HG03159 (cell line): Measurements from ENCODE around the gene CDS2.
"Not testable (repeated sequence)": the region's sequence is repeated elsewhere in the genome, so short reads cannot be mapped to it uniquely, and the experiment has no call there.

Experiments used
- ATAC-seq: cut with Tn5 transposase; IDR thresholded peaks from one replicate; pipeline ENCODE4 v1.9.1; 2021; ENCODE audit warnings: mild to moderate bottlenecking, moderate library complexity; ENCODE audit not compliant: unreplicated experiment

CDS2 gene

DNA sequence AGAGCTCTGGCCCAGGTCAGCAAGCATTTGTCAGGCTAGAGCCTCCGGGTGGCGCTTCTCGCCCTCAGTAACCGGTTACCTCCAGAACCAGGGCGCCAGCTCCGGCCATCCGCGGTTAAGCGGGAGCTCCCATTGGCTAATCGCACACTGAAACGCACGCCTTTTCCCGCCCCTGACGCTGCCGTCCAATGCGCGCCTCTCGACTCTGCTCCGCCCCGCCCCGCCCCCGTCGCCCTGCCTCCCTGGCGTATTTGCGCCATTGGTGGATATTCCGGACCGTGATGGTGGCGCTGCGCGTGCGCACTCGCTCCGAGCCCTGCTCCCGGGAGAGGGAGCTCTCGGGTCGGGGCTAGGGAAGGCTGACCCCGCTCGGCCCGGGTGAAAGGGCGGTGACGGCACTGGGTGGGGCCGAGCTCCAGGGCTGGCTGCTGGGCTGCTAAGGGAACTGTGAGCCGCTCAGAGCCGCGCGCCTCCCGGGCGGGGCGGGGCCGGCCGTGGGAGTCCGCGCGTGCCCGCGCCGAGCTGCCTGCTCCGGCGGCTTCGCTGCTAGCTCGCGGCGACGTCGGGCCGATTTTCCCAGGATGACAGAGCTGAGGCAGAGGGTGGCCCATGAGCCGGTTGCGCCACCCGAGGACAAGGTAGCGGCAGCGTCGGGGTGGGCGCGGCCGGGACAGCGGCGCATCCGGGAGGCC, at the start of gene CDS2:
Gene CDS2, plus strand, starts transcription at position 497 of the 692 bp plus-strand sequence. Its CDS starts 85 bp downstream, at position 582.
- ATAC-seq = peak; percentile 92

DNA sequence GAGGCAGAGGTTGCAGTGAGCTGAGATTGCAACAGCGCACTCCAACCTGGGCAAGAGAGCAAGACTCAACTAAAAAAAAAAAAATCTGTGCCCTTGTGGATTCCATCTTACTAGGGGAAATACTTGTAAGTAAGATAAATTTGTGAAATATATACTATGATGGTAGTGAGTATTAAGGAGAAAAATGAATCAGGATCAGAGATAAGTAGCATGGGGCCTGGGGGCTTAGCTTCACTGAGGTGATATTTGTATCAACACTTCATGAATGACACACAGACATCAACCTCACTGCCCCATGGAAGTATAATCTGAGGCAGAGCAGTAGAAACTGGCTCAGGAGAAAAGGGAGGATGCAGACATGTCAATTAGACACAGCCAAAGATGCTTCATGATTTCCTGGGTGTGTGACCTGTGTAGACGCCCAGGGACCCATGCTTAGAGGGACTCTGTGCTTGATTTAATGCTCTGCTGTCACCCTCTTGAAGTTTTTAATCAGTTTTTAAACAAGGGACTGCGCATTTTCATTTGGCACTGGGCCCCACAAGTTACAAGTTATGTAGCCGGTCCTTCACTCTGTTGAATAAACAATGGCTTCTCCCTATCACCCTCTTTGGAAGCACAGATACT, 48.9 kb upstream of the CDS2 start:
- peak; percentile 2 for ATAC-seq

DNA sequence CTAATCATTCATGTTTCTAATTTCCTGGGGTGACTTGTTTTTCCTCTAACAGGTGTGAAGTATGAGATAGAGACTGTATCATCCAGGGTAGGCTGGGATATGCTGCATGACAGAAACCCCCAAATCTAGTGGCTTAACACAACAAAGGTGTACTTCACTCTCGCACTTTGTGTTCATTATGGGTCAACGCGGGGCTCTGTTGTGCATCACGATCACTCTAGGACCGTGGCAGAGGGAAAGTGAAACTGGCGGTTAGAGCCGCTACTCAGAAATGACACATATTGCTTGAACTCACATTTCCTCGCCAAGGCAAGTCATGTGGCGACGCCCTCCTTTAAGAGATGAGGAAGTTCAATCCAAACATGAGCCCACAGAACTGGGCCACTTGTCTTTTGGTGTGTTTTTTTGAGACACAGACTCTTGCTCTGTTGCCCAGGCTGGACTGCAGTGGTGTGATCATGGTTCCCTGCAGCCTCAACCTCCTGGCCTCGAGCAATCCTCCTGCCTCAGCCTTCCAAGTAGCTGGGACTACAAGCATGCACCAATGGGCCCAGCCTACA, 48.3 kb upstream of the CDS2 start:
- peak; percentile 96 for ATAC-seq

DNA sequence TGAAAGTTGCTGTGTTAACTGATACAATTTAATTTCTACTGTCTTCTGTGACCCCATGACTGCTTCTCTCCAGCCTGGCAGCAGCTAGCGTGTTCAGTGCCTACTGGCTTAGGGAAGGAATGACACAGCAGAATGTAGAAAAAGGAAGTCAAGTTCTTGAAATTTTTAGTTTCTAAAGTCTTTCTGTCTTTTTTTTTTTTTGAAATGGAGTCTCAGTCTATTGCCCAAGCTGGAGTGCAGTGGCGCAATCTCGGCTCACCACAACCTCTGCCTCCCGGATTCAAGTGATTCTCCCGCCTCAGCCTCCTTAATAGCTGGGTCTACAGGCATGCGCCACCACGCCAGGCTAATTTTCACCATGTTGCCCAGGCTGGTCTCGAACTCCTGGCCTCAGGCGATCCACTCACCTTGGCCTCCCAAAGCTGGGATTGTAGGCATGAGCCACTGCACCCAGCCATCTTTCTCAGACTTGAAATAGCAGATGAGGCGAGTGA, 46.4 kb upstream of the CDS2 start:
- ATAC-seq = no peak

DNA sequence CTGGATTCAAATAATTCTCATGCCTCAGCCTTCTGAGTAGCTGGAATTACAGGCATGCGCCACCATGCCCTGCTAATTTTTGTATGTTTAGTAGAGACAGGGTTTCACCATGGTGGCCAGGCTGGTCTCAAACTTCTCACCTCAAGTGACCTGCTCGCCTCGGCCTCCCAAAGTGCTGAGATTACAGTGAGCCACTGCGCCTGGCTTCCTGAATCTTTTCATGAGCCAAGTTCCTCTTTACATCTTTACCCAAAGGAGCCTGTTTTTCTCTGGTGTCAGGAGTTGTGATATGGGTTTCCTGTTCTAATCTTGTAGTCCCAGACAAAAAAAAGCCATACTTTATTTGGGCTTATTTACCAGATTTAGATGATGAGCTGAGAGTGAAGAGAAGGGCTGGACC, 41.4 kb upstream of the CDS2 start:
- no peak for ATAC-seq

DNA sequence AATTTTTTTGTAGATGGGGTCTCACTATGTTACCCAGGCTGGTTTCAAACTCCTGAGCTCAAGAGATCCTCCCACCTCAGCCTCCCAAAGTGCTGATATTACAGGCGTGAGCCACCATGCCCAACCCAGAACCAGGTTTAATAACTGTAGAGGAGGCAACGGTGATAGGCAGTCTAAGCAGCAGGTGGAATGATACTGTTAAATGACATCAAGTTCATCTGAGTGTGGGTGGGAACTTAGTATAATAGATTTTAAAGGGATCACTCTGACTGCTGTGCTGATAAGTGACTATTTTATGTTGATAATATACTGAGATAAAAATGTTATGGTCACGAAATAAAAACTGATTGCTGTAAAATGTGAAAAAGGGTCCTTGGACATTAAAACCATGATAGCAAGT, 38.1 kb upstream of the CDS2 start:
- no peak for ATAC-seq

DNA sequence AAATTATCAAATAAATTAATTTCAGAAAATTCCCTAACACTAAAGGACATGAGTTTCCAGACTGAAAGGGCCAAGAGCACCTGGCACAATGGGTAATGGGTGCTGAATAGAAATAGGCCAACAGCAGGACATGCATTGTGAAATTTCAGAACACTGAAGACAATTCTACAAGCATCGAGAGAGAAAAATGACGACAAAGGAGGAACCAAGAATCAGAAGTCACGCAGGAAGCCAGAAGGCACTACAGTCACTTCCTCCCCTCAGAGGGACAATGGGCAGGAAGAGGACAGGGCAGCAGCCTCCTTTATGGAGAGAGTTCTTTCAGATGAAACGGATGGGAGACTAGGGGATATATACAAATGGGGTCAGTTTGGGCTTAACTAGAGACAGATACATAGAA, 36.6 kb upstream of the CDS2 start:
- no peak for ATAC-seq

DNA sequence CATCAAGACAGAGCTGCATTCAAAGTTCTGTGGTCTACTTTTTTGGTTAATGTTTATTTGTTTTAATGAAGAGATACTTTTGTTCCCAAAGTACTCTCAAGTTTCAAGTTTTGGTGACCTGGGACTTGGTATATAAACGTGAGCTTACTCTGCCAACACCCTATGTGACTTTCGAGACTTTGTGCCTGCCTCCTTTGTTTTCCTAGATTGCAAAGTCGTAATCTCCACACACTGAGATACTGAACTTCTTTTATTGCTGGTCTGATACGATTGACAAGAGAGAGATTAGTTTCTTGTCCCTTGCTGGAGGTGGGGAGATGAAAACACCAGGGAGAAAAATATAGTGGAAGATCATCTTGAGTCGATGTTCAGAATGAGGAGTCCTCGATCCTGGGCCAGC, 34.9 kb upstream of the CDS2 start:
- no peak for ATAC-seq

DNA sequence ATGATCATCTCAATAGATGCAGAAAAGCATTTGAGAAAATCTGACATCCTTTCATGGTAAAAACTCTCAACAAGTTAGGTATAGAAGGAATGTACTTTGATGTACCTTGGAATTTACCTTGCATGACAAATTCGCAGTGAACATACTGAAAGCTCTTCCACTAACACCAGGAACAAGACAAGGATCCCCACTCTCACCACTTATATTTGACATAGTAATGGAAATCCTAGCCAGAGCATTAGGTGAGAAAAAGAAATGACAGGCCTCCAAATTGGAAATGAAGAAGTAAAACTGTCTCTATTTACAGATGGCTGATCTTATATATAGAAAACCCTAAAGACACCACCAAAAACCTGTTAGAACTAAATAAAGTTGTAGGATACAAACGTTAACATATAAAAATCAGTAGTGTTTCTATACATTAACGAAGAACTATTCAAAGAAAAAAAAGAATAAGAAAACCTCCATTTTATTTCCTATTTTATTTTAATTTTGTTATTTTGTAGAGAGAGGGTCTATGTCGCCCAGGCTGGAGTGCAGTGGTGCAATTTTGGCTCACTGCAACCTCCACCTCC, 34.0 kb upstream of the CDS2 start:
- no peak for ATAC-seq

DNA sequence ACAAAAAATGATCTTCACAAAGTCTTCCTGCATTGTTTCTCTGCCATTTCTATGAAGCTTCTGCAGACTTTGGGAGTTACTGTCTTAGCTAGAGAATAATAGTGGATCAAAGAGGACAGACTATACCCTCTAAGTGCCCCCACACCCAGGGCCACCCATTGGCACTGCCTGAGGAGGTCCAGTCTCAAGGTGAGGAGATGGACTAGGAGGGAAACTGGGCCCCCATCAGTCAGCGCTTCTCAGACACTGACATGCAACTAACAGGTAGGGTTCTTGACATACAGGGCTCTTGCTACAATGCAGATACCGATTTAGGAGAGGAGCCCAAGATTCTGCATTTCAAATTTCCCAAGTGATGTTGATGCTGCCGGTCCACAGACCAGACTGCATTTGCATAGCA, 31.4 kb upstream of the CDS2 start:
- ATAC-seq = no peak

DNA sequence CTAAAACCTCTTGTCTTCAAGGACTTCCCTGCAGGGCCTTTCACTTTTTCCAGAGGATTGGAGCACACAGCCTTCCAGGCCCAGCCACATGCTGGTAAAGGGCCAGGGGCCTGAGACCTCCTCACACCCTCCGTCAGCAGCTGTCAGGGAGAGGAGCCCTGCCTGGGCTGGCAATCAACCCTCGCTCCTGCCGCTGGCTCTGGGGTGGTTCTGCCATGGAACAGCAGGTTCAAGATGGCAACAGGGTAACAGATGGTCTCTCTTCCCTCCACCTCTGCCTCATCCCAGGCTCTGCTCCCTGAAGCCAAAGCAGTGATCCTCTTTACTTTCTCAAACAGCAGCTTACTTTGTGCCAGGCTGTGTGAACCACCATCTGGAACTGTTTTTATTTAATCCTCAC, 30.9 kb upstream of the CDS2 start:
- no peak for ATAC-seq

DNA sequence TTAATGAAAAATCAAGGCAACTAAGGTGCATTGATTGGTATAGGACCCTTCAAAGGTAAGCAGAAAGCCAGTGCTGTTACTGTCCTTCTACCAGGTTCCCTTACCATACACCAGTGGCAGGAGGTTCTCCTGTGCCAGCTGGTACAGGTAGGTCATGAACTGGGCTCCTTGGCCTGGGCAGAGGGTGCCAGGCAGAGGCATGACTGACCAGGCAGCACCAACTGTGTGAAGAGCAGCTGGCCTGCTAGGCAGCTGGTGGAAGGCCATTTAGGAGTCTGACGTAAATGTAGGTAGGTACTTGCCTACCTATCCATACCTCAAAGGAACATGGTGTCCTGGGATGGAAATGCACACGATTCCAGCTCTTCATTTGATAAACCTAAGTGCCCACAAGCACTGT, 30.3 kb upstream of the CDS2 start:
- ATAC-seq = no peak

DNA sequence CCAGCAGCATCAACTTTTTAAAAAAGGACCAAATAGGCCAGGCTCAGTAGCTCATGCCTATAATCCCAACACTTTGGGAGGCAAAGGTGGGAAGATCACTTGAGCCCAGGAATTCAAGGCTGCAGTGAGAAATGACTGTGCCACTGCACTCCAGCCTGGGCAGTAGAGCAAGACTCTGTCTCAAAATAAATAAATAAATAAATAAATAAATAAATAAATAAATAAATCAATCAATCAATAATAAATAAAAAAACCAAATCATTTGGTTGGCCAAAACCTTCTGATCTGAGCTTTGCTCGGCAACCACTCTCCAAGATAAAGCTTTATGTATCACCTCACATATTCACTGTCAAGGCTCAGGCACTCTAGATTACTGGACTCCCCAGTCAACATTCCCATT, 27.8 kb upstream of the CDS2 start:
- ATAC-seq = not testable (repeated sequence)

DNA sequence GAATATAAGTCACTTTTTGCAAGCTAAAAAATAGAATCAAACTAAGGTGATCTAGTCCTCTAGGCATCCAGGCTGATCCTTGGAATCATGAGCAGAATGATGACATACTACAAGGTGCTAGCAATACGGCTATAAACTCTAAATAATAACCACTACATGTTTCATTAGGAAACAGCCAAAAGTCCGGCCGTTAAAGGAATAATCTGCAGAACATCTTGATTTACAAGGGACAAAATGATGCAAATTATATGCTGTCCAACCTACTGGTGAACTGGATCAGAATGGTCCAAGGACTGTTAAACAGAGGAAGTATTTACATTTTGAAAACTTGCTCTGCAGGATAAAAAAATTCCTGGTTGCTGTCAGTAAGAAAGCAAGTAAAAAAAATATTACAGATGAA, 26.9 kb upstream of the CDS2 start:
- ATAC-seq = not testable (repeated sequence)

DNA sequence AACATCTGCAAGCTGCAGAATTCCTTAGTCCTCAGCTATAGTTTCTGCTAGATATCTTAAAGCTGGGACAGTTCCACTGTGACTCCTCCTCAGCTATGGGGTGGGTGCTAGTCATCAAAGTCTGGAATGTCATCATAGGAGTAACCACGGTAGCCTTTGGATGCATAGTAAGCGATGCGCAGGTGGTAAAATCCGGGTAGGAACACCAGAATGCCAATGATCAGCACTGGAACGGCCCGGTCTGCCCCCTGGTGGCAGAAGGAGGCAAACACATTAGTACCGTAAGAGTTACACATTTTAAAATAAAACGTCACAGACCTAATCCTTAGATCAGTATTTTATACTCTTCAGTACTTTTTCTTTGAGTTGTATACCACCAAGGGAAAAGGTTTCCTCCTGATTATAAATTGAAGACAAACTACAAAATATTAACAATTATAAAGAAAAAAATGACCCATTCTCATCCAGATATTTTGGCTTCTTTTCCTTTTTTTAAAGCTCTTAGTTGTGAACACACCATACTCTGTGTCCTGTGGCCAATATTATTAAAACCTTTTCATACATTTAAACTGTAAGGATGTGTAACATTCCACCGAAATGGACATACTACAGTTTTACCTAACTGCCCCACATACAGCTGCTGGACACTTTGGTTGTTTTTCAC, 26.0 kb upstream of the CDS2 start:
- peak; percentile 66 for ATAC-seq

DNA sequence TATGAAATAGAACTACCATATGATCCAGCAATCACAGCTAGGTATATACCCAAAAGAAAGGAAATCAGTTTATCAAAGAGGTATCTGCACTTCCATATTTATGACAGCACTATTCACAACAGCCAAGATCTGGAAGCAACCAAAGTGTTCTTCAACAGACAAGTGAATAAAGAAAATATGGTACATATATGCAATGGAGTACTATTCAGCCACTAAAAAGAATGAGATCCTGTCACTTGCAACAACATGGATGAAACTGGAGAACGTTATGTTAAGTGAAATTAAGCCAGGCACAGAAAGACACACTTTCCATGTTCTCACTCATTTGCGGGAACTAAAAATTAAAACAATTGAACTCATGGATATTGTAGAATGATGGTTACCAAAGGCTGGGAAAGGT, 22.3 kb upstream of the CDS2 start:
- ATAC-seq = no peak

DNA sequence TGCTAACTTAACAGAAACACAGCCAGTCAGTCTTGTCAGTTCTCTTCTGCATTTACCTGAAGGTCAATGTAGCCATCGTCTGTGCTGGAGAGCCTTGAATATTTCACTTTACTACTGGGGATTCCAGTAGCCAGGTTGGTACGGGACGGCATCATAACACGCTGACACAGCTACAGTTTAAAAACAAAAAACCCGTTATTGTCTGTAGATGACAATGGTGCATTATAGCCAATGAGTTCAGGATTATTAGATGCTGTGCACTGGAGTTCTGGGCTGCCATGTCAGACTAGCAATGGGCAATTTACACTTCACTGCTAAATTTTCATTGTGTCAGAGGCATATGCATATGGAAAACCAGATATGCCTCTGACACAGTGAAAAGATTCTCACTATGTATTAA, 17.5 kb upstream of the CDS2 start:
- no peak for ATAC-seq

DNA sequence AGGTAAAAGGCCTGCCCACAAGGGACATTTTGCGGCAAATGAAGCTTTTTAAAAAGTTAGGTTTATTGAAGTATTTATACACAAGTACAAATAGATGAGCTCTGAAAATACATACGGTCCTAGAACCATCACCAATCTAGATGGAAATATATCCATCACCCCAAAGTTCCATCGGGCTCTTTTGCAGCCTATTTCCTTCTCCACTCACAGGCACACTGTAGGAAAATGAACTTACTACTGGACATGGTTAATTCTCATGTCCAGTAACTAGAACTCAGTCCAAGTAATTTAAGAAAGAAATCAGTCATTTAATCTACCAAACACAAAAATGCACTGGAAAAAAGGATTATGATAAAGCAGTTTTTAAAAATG, 13.2 kb upstream of the CDS2 start:
- ATAC-seq = no peak

DNA sequence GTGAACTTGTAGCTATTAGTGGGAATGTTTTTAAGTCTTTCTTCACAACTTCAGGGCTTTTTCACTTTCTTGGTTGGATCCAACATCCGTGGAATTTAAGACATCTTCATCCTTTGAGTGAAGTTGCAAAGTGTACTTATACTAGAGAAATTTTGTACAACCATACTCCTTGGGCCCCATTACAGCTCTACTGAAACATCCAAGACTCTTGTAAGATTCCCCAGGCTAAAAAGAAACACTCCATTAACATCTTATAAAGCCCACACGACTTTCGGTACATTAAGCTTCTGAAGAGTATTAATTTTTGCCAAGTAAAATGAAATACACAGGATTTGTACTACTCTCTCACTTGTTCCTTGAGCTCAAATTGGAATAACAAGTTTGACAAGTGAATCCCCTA, 12.4 kb upstream of the CDS2 start:
- no peak for ATAC-seq

DNA sequence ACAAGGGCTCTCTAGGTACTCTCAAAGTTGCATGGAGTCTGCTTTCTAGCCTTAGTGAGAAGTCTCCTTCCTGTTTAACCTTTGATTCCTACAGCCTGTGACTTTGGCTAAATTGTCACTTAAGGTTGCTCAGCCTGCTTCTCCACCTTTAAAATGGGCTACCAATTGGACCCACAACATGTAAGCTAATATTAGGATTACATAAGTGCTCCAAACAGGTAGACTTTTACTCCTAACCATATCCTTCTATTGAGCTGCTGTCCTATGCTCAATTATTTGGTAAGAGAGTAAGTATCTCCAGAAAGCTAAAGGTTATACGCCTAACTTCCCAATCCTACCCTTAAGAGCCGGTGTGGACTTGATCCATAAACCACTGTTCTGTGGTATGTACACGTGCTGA, 9.9 kb upstream of the CDS2 start:
- no peak for ATAC-seq
